ENCODE results near the gene ANGPTL2. TPM values are rescaled to one million over a fixed set of nuclear protein-coding genes. Genes with fewer than 3 reads are reported as not detected.

The ANGPTL2 gene
- total RNA-seq, 1 donor from 2014 or later, result 17.5 TPM

DNA sequence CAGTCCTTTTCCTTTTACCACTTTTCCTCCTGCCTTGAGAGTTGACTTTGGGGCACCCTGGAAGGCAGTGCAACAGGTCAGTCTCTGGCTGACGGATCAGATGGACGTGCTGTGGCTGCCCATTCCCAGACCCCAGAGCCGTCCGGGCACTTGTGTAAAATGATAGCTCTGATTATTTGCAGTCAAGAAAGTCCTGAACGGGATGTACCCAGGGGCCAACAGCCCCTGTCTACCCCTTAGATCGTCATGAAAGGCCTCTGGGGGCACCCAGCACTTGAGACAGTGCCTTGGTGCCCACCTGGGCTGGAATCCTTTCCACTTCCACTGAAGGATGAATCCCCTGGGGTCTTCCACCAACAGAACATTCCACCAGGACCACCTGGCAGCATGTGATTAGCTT is 17.7 kb upstream of the ANGPTL2 start:
- Histone ChIP-seq H3K4me2 (ENCODE audit: low read length) (no peak overlapping the region), H2AFZ (ENCODE audit: low read depth, low read length) (no peak overlapping the region)
- no peak for FAIRE-seq

DNA sequence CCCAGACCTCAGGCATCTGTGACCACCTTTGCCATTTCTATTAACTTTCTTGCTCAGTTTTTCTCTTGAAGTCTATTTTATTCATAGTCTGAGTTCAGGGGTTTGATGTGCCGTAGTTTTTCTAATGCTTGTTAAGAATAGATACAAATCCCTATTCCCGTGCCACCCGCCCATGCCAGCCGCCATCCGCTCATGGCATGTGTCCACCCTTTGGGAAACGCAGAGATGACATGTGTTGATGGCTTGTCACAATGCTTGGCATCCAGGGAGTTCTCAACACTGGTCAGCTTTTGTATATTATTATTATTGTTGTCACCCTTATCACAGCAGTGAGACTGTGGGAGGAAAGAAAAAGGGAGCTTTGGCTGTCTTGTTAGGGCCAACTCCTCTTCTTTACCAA is 17.3 kb upstream of the ANGPTL2 start:
- Histone ChIP-seq H3K9ac (ENCODE audit: low read length) (no peak overlapping the region), H2AFZ (ENCODE audit: low read depth, low read length) (no peak overlapping the region), H3K79me2 (ENCODE audit: insufficient read depth, low read length) (no peaks in the 10 kb centered on the region), H3K36me3 (ENCODE audit: insufficient read depth, low read length) (no peaks in the 10 kb centered on the region), H3K27ac (ENCODE audit: low read depth, low read length) (no peak overlapping the region), H3K4me3 (ENCODE audit: insufficient read depth, low read depth, low read length) (no peak overlapping the region), H3K9me3 (ENCODE audit: insufficient read depth, low read depth, low read length) (no peaks in the 10 kb centered on the region), H3K4me1 (ENCODE audit: insufficient read depth, low read length) (no peaks in the 10 kb centered on the region), H3K27me3 (ENCODE audit: insufficient read depth, low read length) (peaks cover 7% of the 10 kb centered on the region), H4K20me1 (ENCODE audit: insufficient read depth, low read length) (no peaks in the 10 kb centered on the region), H3K4me2 (ENCODE audit: low read length) (no peak overlapping the region)
- Mint-ChIP-seq H3K4me1 (ENCODE audit: low read depth, unreplicated experiment) (peaks cover 18% of the 10 kb centered on the region), H3K27me3 (ENCODE audit: low read depth, unreplicated experiment) (peaks cover 23% of the 10 kb centered on the region), H3K4me3 (ENCODE audit: unreplicated experiment) (no peak overlapping the region), H3K36me3 (ENCODE audit: low read depth, unreplicated experiment) (no peaks in the 10 kb centered on the region), H3K9me3 (ENCODE audit: unreplicated experiment) (no peaks in the 10 kb centered on the region), H3K27ac (ENCODE audit: unreplicated experiment) (no peak overlapping the region)
- no peak for TF ChIP-seq EZH2 (IDR thresholded peaks at IDR 0.05; ENCODE audit: insufficient read depth, low read length)
- TF ChIP-seq, protein P1, sequence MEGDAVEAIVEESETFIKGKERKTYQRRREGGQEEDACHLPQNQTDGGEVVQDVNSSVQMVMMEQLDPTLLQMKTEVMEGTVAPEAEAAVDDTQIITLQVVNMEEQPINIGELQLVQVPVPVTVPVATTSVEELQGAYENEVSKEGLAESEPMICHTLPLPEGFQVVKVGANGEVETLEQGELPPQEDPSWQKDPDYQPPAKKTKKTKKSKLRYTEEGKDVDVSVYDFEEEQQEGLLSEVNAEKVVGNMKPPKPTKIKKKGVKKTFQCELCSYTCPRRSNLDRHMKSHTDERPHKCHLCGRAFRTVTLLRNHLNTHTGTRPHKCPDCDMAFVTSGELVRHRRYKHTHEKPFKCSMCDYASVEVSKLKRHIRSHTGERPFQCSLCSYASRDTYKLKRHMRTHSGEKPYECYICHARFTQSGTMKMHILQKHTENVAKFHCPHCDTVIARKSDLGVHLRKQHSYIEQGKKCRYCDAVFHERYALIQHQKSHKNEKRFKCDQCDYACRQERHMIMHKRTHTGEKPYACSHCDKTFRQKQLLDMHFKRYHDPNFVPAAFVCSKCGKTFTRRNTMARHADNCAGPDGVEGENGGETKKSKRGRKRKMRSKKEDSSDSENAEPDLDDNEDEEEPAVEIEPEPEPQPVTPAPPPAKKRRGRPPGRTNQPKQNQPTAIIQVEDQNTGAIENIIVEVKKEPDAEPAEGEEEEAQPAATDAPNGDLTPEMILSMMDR (IDR thresholded peaks at IDR 0.05; ENCODE audit: insufficient read depth, low read depth, low read length), result no peak
- DNase-seq (ENCODE audit: low read depth) (no peak), FAIRE-seq (no peak)

More for the DNA sequence above, 17.7 kb upstream of the ANGPTL2 start:
- Histone ChIP-seq H3K9ac (ENCODE audit: low read length) (no peak overlapping the region), H3K27ac (ENCODE audit: low read depth, low read length) (no peak overlapping the region), H3K79me2 (ENCODE audit: insufficient read depth, low read length) (no peaks in the 10 kb centered on the region), H3K27me3 (ENCODE audit: insufficient read depth, low read length) (peaks cover 7% of the 10 kb centered on the region), H3K9me3 (ENCODE audit: insufficient read depth, low read depth, low read length) (no peaks in the 10 kb centered on the region), H3K4me1 (ENCODE audit: insufficient read depth, low read length) (no peaks in the 10 kb centered on the region), H4K20me1 (ENCODE audit: insufficient read depth, low read length) (no peaks in the 10 kb centered on the region), H3K4me3 (ENCODE audit: insufficient read depth, low read depth, low read length) (no peak overlapping the region), H3K36me3 (ENCODE audit: insufficient read depth, low read length) (no peaks in the 10 kb centered on the region)
- peaks cover 15% of the 10 kb centered on the region for H3K4me1 Mint-ChIP-seq (ENCODE audit: low read depth, unreplicated experiment)
- no peak overlapping the region for H3K4me3 Mint-ChIP-seq (ENCODE audit: unreplicated experiment)
- no peaks in the 10 kb centered on the region for H3K9me3 Mint-ChIP-seq (ENCODE audit: unreplicated experiment)
- no peaks in the 10 kb centered on the region for H3K36me3 Mint-ChIP-seq (ENCODE audit: low read depth, unreplicated experiment)
- H3K27ac Mint-ChIP-seq (ENCODE audit: unreplicated experiment), result no peak overlapping the region
- peaks cover 23% of the 10 kb centered on the region for H3K27me3 Mint-ChIP-seq (ENCODE audit: low read depth, unreplicated experiment)
- DNase-seq (ENCODE audit: low read depth), result no peak
- TF ChIP-seq EZH2 (IDR thresholded peaks at IDR 0.05; ENCODE audit: insufficient read depth, low read length), result no peak
- TF ChIP-seq, protein P1 (IDR thresholded peaks at IDR 0.05; ENCODE audit: insufficient read depth, low read depth, low read length), result no peak

DNA sequence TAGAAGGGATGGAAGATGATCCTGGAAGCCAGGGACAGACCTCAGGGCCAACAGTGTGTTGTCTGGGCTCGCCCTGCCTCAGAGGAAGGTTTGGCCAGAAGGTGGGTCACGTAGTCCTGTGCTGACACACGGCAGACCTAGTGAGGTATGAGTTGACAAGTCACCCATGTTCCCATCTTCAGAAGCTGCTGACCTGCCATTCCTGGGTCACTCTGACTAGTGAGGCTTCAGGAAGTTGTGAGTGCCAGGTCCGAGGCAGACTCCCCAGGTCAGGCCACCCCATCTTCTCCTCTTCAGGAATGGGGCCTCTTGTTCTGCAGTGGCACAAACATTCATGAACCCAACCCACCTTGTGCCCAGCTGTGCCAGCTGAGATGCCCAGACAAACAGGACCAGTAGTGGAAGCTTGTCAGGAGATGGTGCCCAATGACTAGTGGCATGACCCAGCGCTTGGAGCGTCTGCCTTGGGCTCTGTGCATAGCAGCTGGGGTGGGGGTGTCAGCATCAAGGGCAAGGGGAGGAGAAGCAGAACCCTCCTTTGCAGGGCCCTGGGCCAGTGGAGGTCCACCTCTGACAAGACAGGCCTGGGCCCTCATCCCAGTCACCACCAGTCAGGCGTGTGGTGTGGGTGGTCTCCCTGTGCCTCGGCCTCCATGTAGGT is 16.8 kb upstream of the ANGPTL2 start:
- peaks cover 23% of the 10 kb centered on the region for H3K27me3 Mint-ChIP-seq (ENCODE audit: low read depth, unreplicated experiment)
- TF ChIP-seq EZH2 (IDR thresholded peaks at IDR 0.05; ENCODE audit: insufficient read depth, low read length), result no peak
- TF ChIP-seq, protein P1 (IDR thresholded peaks at IDR 0.05; ENCODE audit: insufficient read depth, low read depth, low read length), result no peak
- no peaks in the 10 kb centered on the region for H3K9me3 Mint-ChIP-seq (ENCODE audit: unreplicated experiment)
- Histone ChIP-seq H3K9me3 (ENCODE audit: insufficient read depth, low read depth, low read length) (no peaks in the 10 kb centered on the region), H3K36me3 (ENCODE audit: insufficient read depth, low read length) (no peaks in the 10 kb centered on the region), H2AFZ (ENCODE audit: low read depth, low read length) (no peak overlapping the region), H3K4me2 (ENCODE audit: low read length) (no peak overlapping the region), H3K27me3 (ENCODE audit: insufficient read depth, low read length) (peaks cover 7% of the 10 kb centered on the region), H3K27ac (ENCODE audit: low read depth, low read length) (no peak overlapping the region), H4K20me1 (ENCODE audit: insufficient read depth, low read length) (no peaks in the 10 kb centered on the region), H3K9ac (ENCODE audit: low read length) (no peak overlapping the region), H3K4me1 (ENCODE audit: insufficient read depth, low read length) (peaks cover 3% of the 10 kb centered on the region), H3K79me2 (ENCODE audit: insufficient read depth, low read length) (no peaks in the 10 kb centered on the region), H3K4me3 (ENCODE audit: insufficient read depth, low read depth, low read length) (no peak overlapping the region)
- FAIRE-seq, result no peak
- peaks cover 23% of the 10 kb centered on the region for H3K4me1 Mint-ChIP-seq (ENCODE audit: low read depth, unreplicated experiment)
- no peak overlapping the region for H3K4me3 Mint-ChIP-seq (ENCODE audit: unreplicated experiment)
- no peak for DNase-seq (ENCODE audit: low read depth)
- H3K27ac Mint-ChIP-seq (ENCODE audit: unreplicated experiment), result no peak overlapping the region
- H3K36me3 Mint-ChIP-seq (ENCODE audit: low read depth, unreplicated experiment), result no peaks in the 10 kb centered on the region

Data from astrocyte (in vitro differentiated cells and primary cell).